Neural progenitor cell (in vitro differentiated cells): ENCODE measurements around the gene MARVELD1. TPM values are rescaled to one million over a fixed set of nuclear protein-coding genes. Genes with fewer than 3 reads are reported as not detected.
A peak's percentile ranks its signal among the peaks of the same experiment; 100 is the strongest.

ENCODE experiments used
- DNase-seq: peaks from one replicate; pipeline ENCODE4 v3.0.0-alpha.2; 2016; ENCODE audit warnings: low spot score
- H2AFZ ChIP-seq: fragments of 200-600 bp; sonication (generic); replicated peaks from 2 replicates; pipeline ENCODE4 v1.6.1; 2016; ENCODE audit warnings: antibody characterized with exemption
- H3F3A ChIP-seq: fragments of 200-600 bp; sonication (generic); 2 replicates; pipeline ENCODE4 v1.6.1; 2016; ENCODE audit warnings: antibody characterized with exemption, low read depth
- H3K27ac ChIP-seq: fragments of 200-600 bp; sonication (generic); 2 replicates; pipeline ENCODE4 v1.5.1; 2016; ENCODE audit warnings: mild to moderate bottlenecking
- H3K27me3 ChIP-seq: fragments of 200-600 bp; sonication (generic); 2 replicates; pipeline ENCODE4 v1.6.1; 2016; ENCODE audit warnings: mild to moderate bottlenecking, moderate library complexity
- H3K36me3 ChIP-seq: fragments of 200-600 bp; sonication (generic); 2 replicates; pipeline ENCODE4 v1.5.1; 2016
- H3K4me1 ChIP-seq: fragments of 200-600 bp; sonication (generic); 2 replicates; pipeline ENCODE4 v1.6.1; 2016; ENCODE audit warnings: mixed run types
- H3K4me2 ChIP-seq: fragments of 200-600 bp; sonication (generic); 2 replicates; pipeline ENCODE4 v1.6.1; 2016
- H3K4me3 ChIP-seq: fragments of 200-600 bp; sonication (generic); 2 replicates; pipeline ENCODE4 v1.5.1; 2016
- H3K79me2 ChIP-seq: fragments of 200-600 bp; sonication (generic); 2 replicates; pipeline ENCODE4 v1.6.1; 2016; ENCODE audit warnings: low read depth
- H3K9ac ChIP-seq: fragments of 200-600 bp; sonication (generic); 2 replicates; pipeline ENCODE4 v1.6.1; 2016
- H3K9me3 ChIP-seq: fragments of 200-600 bp; sonication (generic); 2 replicates; pipeline ENCODE4 v1.5.1; 2016; ENCODE audit warnings: low read depth
- H4K20me1 ChIP-seq: fragments of 200-600 bp; sonication (generic); 2 replicates; pipeline ENCODE4 v1.6.1; 2016; ENCODE audit warnings: low read depth
- H3K27ac Mint-ChIP-seq: 3 replicates; pipeline ENCODE4 v1.8.0; 2021; ENCODE audit warnings: mixed read lengths
- H3K27me3 Mint-ChIP-seq: 2 replicates; pipeline ENCODE4 v1.8.0; 2022; ENCODE audit warnings: low read depth, mild to moderate bottlenecking, inconsistent platforms, moderate library complexity, mixed read lengths; ENCODE audit not compliant: insufficient read depth
- H3K36me3 Mint-ChIP-seq: 3 replicates; pipeline ENCODE4 v1.8.0; 2021; ENCODE audit warnings: mixed read lengths
- H3K4me1 Mint-ChIP-seq: 3 replicates; pipeline ENCODE4 v1.8.0; 2021; ENCODE audit warnings: mixed read lengths
- H3K4me3 Mint-ChIP-seq: 3 replicates; pipeline ENCODE4 v1.8.0; 2021; ENCODE audit warnings: mild to moderate bottlenecking, moderate library complexity, mixed read lengths
- H3K9me3 Mint-ChIP-seq: 3 replicates; pipeline ENCODE4 v1.8.0; 2020; ENCODE audit warnings: mixed read lengths
- EZH2 ChIP-seq: fragments of 200-600 bp; sonication (generic); IDR thresholded peaks from 2 replicates; pipeline ENCODE4 v1.6.1; 2017; ENCODE audit warnings: antibody characterized with exemption, mild to moderate bottlenecking, moderate library complexity
- EZH2phosphoT487 ChIP-seq: fragments of 200-600 bp; sonication (generic); IDR thresholded peaks from 2 replicates; pipeline ENCODE4 v1.6.1; 2017; ENCODE audit warnings: antibody characterized with exemption
- total RNA-seq: library from RNA; depleted of rRNA; stranded (reverse); fragments of >200 nt; gene quantifications from 2 replicates; pipeline ENCODE4 v1.2.3, GENCODE V29; 2015; ENCODE audit warnings: low replicate concordance
- TF ChIP-seq, protein P1 (sequence below): fragments of 200-600 bp; sonication (generic); IDR thresholded peaks from 2 replicates; pipeline ENCODE4 v1.5.1; 2017; ENCODE audit warnings: antibody characterized with exemption, mild to moderate bottlenecking

The MARVELD1 gene
- total RNA-seq, 1 donor from 2014 or later: 7.1 TPM

DNA sequence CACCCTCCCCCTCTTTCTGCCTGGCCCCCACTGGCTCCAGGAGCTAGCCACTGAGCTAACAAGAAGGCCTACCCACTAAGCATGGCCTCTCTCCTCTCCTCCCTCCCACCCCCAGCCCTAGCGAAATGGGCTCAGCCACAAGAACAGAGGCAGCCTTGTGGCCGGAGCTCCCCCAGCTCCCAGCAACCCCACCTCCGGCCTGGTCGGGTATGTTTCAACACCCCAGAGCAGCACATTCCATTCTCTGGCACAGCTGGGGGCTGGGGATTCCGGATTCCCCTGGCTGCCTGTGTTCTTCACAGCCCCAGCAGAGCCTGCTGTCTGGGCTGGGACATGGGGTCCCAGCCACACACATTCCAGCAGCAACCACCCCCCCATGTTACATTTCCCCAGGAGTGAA, 49.3 kb downstream of the MARVELD1 start:
- Histone ChIP-seq H3K27me3 (peaks cover 3% of the 10 kb centered on the region), H2AFZ (no peak overlapping the region), H3K4me3 (no peak overlapping the region), H3F3A (peaks cover 13% of the 10 kb centered on the region), H3K9ac (no peak overlapping the region), H3K79me2 (no peaks in the 10 kb centered on the region), H3K27ac (no peak overlapping the region), H3K9me3 (no peaks in the 10 kb centered on the region), H3K4me2 (peak overlapping the region; percentile 16), H3K4me1 (peaks cover 15% of the 10 kb centered on the region), H3K36me3 (no peaks in the 10 kb centered on the region), H4K20me1 (peaks cover 54% of the 10 kb centered on the region)
- Mint-ChIP-seq H3K27ac (no peak overlapping the region), H3K27me3 (peaks cover 8% of the 10 kb centered on the region), H3K4me3 (no peak overlapping the region), H3K9me3 (no peaks in the 10 kb centered on the region), H3K4me1 (peaks cover 21% of the 10 kb centered on the region), H3K36me3 (peaks cover 4% of the 10 kb centered on the region)
- DNase-seq: peak; percentile 84
- TF ChIP-seq, protein P1, sequence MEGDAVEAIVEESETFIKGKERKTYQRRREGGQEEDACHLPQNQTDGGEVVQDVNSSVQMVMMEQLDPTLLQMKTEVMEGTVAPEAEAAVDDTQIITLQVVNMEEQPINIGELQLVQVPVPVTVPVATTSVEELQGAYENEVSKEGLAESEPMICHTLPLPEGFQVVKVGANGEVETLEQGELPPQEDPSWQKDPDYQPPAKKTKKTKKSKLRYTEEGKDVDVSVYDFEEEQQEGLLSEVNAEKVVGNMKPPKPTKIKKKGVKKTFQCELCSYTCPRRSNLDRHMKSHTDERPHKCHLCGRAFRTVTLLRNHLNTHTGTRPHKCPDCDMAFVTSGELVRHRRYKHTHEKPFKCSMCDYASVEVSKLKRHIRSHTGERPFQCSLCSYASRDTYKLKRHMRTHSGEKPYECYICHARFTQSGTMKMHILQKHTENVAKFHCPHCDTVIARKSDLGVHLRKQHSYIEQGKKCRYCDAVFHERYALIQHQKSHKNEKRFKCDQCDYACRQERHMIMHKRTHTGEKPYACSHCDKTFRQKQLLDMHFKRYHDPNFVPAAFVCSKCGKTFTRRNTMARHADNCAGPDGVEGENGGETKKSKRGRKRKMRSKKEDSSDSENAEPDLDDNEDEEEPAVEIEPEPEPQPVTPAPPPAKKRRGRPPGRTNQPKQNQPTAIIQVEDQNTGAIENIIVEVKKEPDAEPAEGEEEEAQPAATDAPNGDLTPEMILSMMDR: no peak
- TF ChIP-seq EZH2 (no peak), EZH2phosphoT487 (no peak)

DNA sequence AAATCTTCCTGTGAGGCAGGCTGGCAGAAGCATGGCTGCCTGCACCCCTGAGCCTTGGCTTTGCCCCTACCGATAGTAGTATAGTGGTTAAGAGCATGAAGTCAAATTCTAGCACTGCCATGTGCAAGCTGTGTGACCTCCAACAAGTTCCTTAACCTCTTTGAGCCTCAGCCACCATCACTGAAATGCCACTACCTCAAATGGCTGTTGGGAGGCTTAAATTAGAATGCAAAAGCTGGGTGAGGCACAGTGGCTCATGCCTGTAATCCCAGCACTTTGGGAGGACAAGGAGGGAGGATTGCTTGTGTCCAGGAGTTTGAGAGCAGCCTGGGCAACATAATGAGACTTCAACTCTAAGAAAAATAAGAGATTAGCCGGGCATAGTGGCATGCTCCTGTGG, 49.9 kb downstream of the MARVELD1 start:
- Histone ChIP-seq H3K27me3 (peaks cover 8% of the 10 kb centered on the region), H3K9ac (no peak overlapping the region), H3K4me3 (no peak overlapping the region), H3K36me3 (no peaks in the 10 kb centered on the region), H3K79me2 (no peaks in the 10 kb centered on the region), H3K4me1 (peaks cover 15% of the 10 kb centered on the region), H4K20me1 (peaks cover 54% of the 10 kb centered on the region), H2AFZ (no peak overlapping the region), H3F3A (peaks cover 13% of the 10 kb centered on the region), H3K27ac (no peak overlapping the region), H3K9me3 (no peaks in the 10 kb centered on the region), H3K4me2 (peak overlapping the region; percentile 16)
- Mint-ChIP-seq H3K36me3 (peaks cover 4% of the 10 kb centered on the region), H3K4me3 (no peak overlapping the region), H3K9me3 (no peaks in the 10 kb centered on the region), H3K4me1 (peaks cover 21% of the 10 kb centered on the region), H3K27ac (no peak overlapping the region), H3K27me3 (peaks cover 7% of the 10 kb centered on the region)
- TF ChIP-seq EZH2: no peak
- TF ChIP-seq, protein P1: no peak
- TF ChIP-seq EZH2phosphoT487: no peak
- DNase-seq: no peak

DNA sequence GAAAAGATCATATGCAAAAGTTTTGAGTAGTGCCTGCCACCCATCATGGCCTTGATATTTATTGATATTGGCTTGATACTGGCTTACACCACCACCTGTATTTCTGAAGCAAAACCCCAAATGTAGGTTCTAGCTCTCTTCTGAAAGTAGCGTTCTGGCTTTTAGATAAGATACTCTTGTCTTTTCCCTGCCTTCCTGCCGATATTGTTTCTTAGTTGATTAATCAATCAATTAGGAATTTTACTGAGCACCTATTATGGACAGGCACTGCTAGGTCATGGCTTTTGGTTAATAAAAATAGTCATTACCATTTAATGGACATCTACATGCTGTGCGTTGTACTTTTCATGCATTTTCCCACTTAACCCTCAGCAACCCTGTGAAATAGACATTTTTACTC, 50.4 kb downstream of the MARVELD1 start:
- Mint-ChIP-seq H3K4me3 (no peak overlapping the region), H3K27me3 (peaks cover 6% of the 10 kb centered on the region), H3K36me3 (peaks cover 4% of the 10 kb centered on the region), H3K4me1 (peaks cover 21% of the 10 kb centered on the region), H3K9me3 (no peaks in the 10 kb centered on the region), H3K27ac (no peak overlapping the region)
- Histone ChIP-seq H3K79me2 (no peaks in the 10 kb centered on the region), H3K9ac (no peak overlapping the region), H3F3A (peaks cover 13% of the 10 kb centered on the region), H2AFZ (no peak overlapping the region), H3K36me3 (no peaks in the 10 kb centered on the region), H3K4me2 (no peak overlapping the region), H4K20me1 (peaks cover 52% of the 10 kb centered on the region), H3K9me3 (no peaks in the 10 kb centered on the region), H3K4me3 (no peak overlapping the region), H3K27ac (no peak overlapping the region), H3K4me1 (peaks cover 15% of the 10 kb centered on the region), H3K27me3 (peaks cover 14% of the 10 kb centered on the region)
- TF ChIP-seq, protein P1: no peak
- TF ChIP-seq EZH2: no peak
- TF ChIP-seq EZH2phosphoT487: no peak
- no peak for DNase-seq
